Parathyroid adenoma (tissue), 2 donors: ENCODE results near the gene YAF2.

ENCODE experiments used
- H2AFZ ChIP-seq: fragments of 300-600 bp; sonication (generic); one replicate; pipeline ENCODE4 v1.7.0; 2017; ENCODE audit warnings: antibody characterized with exemption, mild to moderate bottlenecking
- H3K27ac ChIP-seq: fragments of 300-600 bp; sonication (generic); one replicate; pipeline ENCODE4 v1.7.0; 2017
- H3K27me3 ChIP-seq: fragments of 300-600 bp; sonication (generic); one replicate; pipeline ENCODE4 v1.7.0; 2017; ENCODE audit warnings: low read length; ENCODE audit not compliant: control insufficient read depth, insufficient read depth
- H3K36me3 ChIP-seq: fragments of 300-600 bp; sonication (generic); one replicate; pipeline ENCODE4 v1.7.0; 2017; ENCODE audit warnings: low read length; ENCODE audit not compliant: control insufficient read depth, insufficient read depth
- H3K4me1 ChIP-seq: fragments of 300-600 bp; sonication (generic); one replicate; pipeline ENCODE4 v1.7.0; 2017; ENCODE audit warnings: control low read depth
- H3K4me2 ChIP-seq: fragments of 300-600 bp; sonication (generic); one replicate; pipeline ENCODE4 v1.7.0; 2017; ENCODE audit warnings: low read length
- H3K4me3 ChIP-seq: fragments of 300-600 bp; sonication (generic); one replicate; pipeline ENCODE4 v1.7.0; 2017; ENCODE audit warnings: low read depth, low read length
- H3K79me2 ChIP-seq: fragments of 300-600 bp; sonication (generic); one replicate; pipeline ENCODE4 v1.7.0; 2017; ENCODE audit warnings: control low read depth
- H3K9ac ChIP-seq: fragments of 300-600 bp; sonication (generic); one replicate; pipeline ENCODE4 v1.7.0; 2017; ENCODE audit warnings: mild to moderate bottlenecking
- H3K9me3 ChIP-seq: fragments of 300-600 bp; sonication (generic); one replicate; pipeline ENCODE4 v1.7.0; 2017; ENCODE audit warnings: low read length; ENCODE audit not compliant: control insufficient read depth
- CTCF ChIP-seq: fragments of 300-600 bp; sonication (generic); IDR thresholded peaks from one replicate; pipeline ENCODE4 v1.7.0; 2017; ENCODE audit warnings: antibody characterized with exemption, mild to moderate bottlenecking
- donor health status: primary hyperparathyroidism.

Gene YAF2

GRCh38 chr12:42145552-42146215 is 92.4 kb downstream of the YAF2 start:
- peak overlapping the region; percentile 95 for H2AFZ ChIP-seq
- H3K36me3 ChIP-seq, result no peaks in the 10 kb centered on the region
- no peaks in the 10 kb centered on the region for H3K27me3 ChIP-seq
- H3K4me3 ChIP-seq, result peak overlapping the region; percentile 67
- H3K9me3 ChIP-seq, result no peaks in the 10 kb centered on the region
- H3K27ac ChIP-seq, result peak overlapping the region; percentile 57
- H3K4me2 ChIP-seq, result peak overlapping the region; percentile 90
- H3K9ac ChIP-seq, result no peak overlapping the region
- TF ChIP-seq CTCF, result no peak
- peaks cover 2% of the 10 kb centered on the region for H3K4me1 ChIP-seq
- H3K79me2 ChIP-seq, result peaks cover 15% of the 10 kb centered on the region

GRCh38 chr12:42145197-42145549 is 92.9 kb downstream of the YAF2 start:
- Histone ChIP-seq H3K9me3 (no peaks in the 10 kb centered on the region), H3K4me2 (peak overlapping the region; percentile 90), H3K27ac (peak overlapping the region; percentile 57), H3K27me3 (no peaks in the 10 kb centered on the region), H3K36me3 (no peaks in the 10 kb centered on the region), H3K4me1 (peaks cover 2% of the 10 kb centered on the region), H3K79me2 (peaks cover 15% of the 10 kb centered on the region), H2AFZ (peak overlapping the region; percentile 95), H3K4me3 (peak overlapping the region; percentile 67), H3K9ac (no peak overlapping the region)
- no peak for TF ChIP-seq CTCF

GRCh38 chr12:42144408-42145196 is 93.4 kb downstream of the YAF2 start, which contains the start of gene GXYLT1:
Gene GXYLT1, minus strand, starts transcription at chr12:42144874. Its CDS starts 228 bp downstream, at chr12:42144646.
- Histone ChIP-seq H3K9me3 (no peaks in the 10 kb centered on the region), H3K4me2 (peak within 1 kb of the TSS; percentile 90), H3K4me3 (peak within 1 kb of the TSS; percentile 67), H3K27me3 (no peaks in the 10 kb centered on the region), H2AFZ (peak within 1 kb of the TSS; percentile 95), H3K36me3 (no peaks in the 10 kb centered on the region), H3K4me1 (peaks cover 2% of the 10 kb centered on the region), H3K79me2 (peaks cover 15% of the 10 kb centered on the region), H3K27ac (peak within 1 kb of the TSS; percentile 57), H3K9ac (no peak within 1 kb of the TSS)
- TF ChIP-seq CTCF, result peak; percentile 8

GRCh38 chr12:42144158-42144407 is 94.0 kb downstream of the YAF2 start:
- peak overlapping the region; percentile 67 for H3K4me3 ChIP-seq
- H3K27me3 ChIP-seq, result no peaks in the 10 kb centered on the region
- H3K4me2 ChIP-seq, result peak overlapping the region; percentile 90
- H2AFZ ChIP-seq, result peak overlapping the region; percentile 95
- TF ChIP-seq CTCF, result no peak
- peaks cover 2% of the 10 kb centered on the region for H3K4me1 ChIP-seq
- peaks cover 15% of the 10 kb centered on the region for H3K79me2 ChIP-seq
- no peak overlapping the region for H3K9ac ChIP-seq
- no peaks in the 10 kb centered on the region for H3K9me3 ChIP-seq
- H3K27ac ChIP-seq, result peak overlapping the region; percentile 48
- no peaks in the 10 kb centered on the region for H3K36me3 ChIP-seq
